RKO (cell line): ENCODE measurements around the gene PNMA5.
"Not testable (repeated sequence)": the region's sequence is repeated elsewhere in the genome, so short reads cannot be mapped to it uniquely, and the experiment has no call there.

Experiments used
- DNase-seq: peaks from one replicate; pipeline ENCODE4 v3.0.0-alpha.2; 2016; ENCODE audit warnings: low spot score

PNMA5 gene

GRCh38 chrX:152993933-152994332 lies at the start of gene PNMA5:
PNMA5 (minus strand) TSS chrX:152994116; CDS start chrX:152991598, 2,518 bp downstream.
- DNase-seq: no peak

GRCh38 chrX:153032397-153033118 lies 38.6 kb upstream of the PNMA5 start:
- DNase-seq: no peak

- DNase-seq: no peak
These were observed 36.9 kb upstream of the PNMA5 start for GRCh38 chrX:153030801-153031200.

GRCh38 chrX:153029875-153030274 lies 36.0 kb upstream of the PNMA5 start:
- no peak for DNase-seq

- DNase-seq: no peak
These were observed 35.2 kb upstream of the PNMA5 start for GRCh38 chrX:153029162-153029561.

- not testable (repeated sequence) for DNase-seq
These were observed 34.6 kb upstream of the PNMA5 start for GRCh38 chrX:153028487-153028886.

GRCh38 chrX:153026501-153026900 lies 32.6 kb upstream of the PNMA5 start:
- DNase-seq: not testable (repeated sequence)

GRCh38 chrX:153019166-153019565 lies 25.2 kb upstream of the PNMA5 start:
- no peak for DNase-seq

GRCh38 chrX:153017174-153017573 lies 23.3 kb upstream of the PNMA5 start:
- DNase-seq: not testable (repeated sequence)

- no peak for DNase-seq
These were observed 10.9 kb upstream of the PNMA5 start for GRCh38 chrX:153004780-153005179.

GRCh38 chrX:153003981-153004380 lies 10.1 kb upstream of the PNMA5 start:
- no peak for DNase-seq

GRCh38 chrX:153002182-153002581 lies 8.3 kb upstream of the PNMA5 start:
- DNase-seq: not testable (repeated sequence)

GRCh38 chrX:152997337-152997736 lies 3.4 kb upstream of the PNMA5 start:
- no peak for DNase-seq

- no peak for DNase-seq
These were observed 1.8 kb downstream of the PNMA5 start for GRCh38 chrX:152992115-152992514.

- no peak for DNase-seq
These were observed 2.8 kb downstream of the PNMA5 start for GRCh38 chrX:152991123-152991522.

- no peak for DNase-seq
These were observed 4.6 kb downstream of the PNMA5 start for GRCh38 chrX:152989292-152989658.

- no peak for DNase-seq
These were observed 5.2 kb downstream of the PNMA5 start for GRCh38 chrX:152988536-152989291.

- DNase-seq: no peak
These were observed 6.1 kb downstream of the PNMA5 start for GRCh38 chrX:152987801-152988200.

- DNase-seq: not testable (repeated sequence)
These were observed 6.8 kb downstream of the PNMA5 start for GRCh38 chrX:152987156-152987555.

GRCh38 chrX:152985383-152985782 lies 8.5 kb downstream of the PNMA5 start:
- DNase-seq: not testable (repeated sequence)

- DNase-seq: no peak
These were observed 25.7 kb downstream of the PNMA5 start for GRCh38 chrX:152968193-152968592.

- no peak for DNase-seq
These were observed 33.8 kb downstream of the PNMA5 start for GRCh38 chrX:152960115-152960514.

GRCh38 chrX:152959626-152960025 lies 34.3 kb downstream of the PNMA5 start:
- no peak for DNase-seq
